HG03354 (cell line): Measurements from ENCODE around the gene DCBLD2.

ENCODE experiments used
- ATAC-seq: cut with Tn5 transposase; IDR thresholded peaks from one replicate; pipeline ENCODE4 v1.9.1; 2021; ENCODE audit warnings: mild to moderate bottlenecking; ENCODE audit not compliant: unreplicated experiment, poor library complexity, severe bottlenecking

The DCBLD2 gene

GRCh38 chr3:98746122-98746521 lies 155.4 kb downstream of the DCBLD2 start:
- no peak for ATAC-seq
